Mammary epithelial cell (primary cell): ENCODE results near the gene MYO5A.

Experiments
- EZH2 ChIP-seq: IDR thresholded peaks from 2 replicates; pipeline ENCODE4 v1.6.1; 2012; ENCODE audit warnings: low read length, inconsistent platforms, borderline replicate concordance
- TF ChIP-seq, protein P1 (sequence below), 2 donors: IDR thresholded peaks in 1 of 2; conservative IDR thresholded peaks in 1 of 2; 2 replicates each; pipeline ENCODE4 v1.5.1; 2011 to 2012; ENCODE audit warnings: inconsistent platforms in 2 of 2, low read length in 2 of 2, mild to moderate bottlenecking in 2 of 2, control low read depth in 1 of 2, low read depth in 1 of 2; ENCODE audit not compliant: insufficient read depth in 1 of 2; ENCODE audit errors: extremely low read depth in 1 of 2

DNA sequence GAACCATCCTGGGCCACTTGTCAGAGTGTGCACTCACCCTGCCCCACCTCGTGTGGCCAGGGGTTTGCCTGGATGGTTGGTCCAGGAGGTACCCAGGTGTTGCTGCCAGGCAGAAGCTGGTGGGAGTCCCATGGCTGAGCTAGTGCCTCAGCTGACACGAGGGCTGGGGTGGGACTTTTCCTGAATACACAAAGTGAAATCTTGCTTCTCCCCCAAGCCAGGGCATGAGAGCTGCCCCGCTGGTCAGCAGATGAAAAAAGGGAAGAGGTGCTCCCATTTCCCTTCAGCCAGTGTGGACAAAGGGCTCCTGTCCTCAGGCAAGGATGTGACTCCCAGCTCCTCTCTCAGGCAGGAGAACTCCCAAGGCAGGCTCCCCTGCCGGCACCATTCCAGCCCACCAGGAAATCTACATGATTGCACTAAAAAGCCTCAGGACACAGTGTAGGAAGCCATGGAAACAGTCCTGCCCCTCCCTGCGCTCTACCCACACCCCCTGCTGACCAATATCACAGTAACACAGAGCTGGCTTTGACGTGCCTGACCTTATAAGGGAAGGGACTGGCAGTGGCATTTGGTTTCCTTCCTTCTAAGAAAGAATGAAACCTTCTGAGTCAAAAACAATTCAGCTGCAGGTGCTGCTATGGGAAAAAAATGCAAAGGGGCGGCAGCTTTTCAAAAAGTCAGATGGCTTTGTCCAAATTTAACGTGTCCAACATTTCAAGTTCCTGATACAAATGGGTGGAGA is 267.0 kb downstream of the MYO5A start:
- TF ChIP-seq, protein P1, sequence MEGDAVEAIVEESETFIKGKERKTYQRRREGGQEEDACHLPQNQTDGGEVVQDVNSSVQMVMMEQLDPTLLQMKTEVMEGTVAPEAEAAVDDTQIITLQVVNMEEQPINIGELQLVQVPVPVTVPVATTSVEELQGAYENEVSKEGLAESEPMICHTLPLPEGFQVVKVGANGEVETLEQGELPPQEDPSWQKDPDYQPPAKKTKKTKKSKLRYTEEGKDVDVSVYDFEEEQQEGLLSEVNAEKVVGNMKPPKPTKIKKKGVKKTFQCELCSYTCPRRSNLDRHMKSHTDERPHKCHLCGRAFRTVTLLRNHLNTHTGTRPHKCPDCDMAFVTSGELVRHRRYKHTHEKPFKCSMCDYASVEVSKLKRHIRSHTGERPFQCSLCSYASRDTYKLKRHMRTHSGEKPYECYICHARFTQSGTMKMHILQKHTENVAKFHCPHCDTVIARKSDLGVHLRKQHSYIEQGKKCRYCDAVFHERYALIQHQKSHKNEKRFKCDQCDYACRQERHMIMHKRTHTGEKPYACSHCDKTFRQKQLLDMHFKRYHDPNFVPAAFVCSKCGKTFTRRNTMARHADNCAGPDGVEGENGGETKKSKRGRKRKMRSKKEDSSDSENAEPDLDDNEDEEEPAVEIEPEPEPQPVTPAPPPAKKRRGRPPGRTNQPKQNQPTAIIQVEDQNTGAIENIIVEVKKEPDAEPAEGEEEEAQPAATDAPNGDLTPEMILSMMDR (conservative IDR thresholded peaks at IDR 0.05 in 1 of 2, IDR thresholded peaks at IDR 0.05 in 1 of 2; ENCODE audit: extremely low read depth in 1 of 2, insufficient read depth in 1 of 2, low read depth in 1 of 2, low read length in 2 of 2): peak in 1 of 2 donors; percentile 28
- TF ChIP-seq EZH2: no peak
